Measurements from ENCODE around the gene NDUFS4.

NDUFS4 gene

DNA sequence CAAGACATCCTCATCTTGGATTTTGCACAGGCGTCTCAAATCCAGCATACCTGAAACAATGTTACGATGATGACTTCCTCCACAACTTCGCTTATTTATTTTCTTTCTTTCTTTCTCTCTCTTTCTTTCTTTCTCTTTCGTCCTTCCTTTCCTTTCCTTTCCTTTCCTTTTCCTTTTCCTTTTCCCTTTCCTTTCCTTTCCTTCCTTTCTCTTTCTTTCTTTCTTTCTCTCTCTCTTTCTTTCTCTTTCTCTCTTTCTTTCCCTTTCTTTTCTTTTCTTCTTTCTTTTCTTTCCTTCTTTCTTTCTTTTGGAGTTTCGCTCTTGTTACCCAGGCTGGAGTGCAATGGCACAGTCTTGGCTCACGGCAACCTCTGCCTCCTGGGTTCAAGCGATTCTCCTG lies 20.1 kb downstream of the NDUFS4 start:
- no peak overlapping the region for H3K4me3 ChIP-seq (replicated peaks; ENCODE audit: low read depth, low read length)
- TF ChIP-seq, protein P1, sequence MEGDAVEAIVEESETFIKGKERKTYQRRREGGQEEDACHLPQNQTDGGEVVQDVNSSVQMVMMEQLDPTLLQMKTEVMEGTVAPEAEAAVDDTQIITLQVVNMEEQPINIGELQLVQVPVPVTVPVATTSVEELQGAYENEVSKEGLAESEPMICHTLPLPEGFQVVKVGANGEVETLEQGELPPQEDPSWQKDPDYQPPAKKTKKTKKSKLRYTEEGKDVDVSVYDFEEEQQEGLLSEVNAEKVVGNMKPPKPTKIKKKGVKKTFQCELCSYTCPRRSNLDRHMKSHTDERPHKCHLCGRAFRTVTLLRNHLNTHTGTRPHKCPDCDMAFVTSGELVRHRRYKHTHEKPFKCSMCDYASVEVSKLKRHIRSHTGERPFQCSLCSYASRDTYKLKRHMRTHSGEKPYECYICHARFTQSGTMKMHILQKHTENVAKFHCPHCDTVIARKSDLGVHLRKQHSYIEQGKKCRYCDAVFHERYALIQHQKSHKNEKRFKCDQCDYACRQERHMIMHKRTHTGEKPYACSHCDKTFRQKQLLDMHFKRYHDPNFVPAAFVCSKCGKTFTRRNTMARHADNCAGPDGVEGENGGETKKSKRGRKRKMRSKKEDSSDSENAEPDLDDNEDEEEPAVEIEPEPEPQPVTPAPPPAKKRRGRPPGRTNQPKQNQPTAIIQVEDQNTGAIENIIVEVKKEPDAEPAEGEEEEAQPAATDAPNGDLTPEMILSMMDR (IDR thresholded peaks at IDR 0.05; ENCODE audit: low read depth, low read length, missing control alignments): no peak
- DNase-seq (ENCODE audit: extremely low read depth, low read depth): no peak

DNA sequence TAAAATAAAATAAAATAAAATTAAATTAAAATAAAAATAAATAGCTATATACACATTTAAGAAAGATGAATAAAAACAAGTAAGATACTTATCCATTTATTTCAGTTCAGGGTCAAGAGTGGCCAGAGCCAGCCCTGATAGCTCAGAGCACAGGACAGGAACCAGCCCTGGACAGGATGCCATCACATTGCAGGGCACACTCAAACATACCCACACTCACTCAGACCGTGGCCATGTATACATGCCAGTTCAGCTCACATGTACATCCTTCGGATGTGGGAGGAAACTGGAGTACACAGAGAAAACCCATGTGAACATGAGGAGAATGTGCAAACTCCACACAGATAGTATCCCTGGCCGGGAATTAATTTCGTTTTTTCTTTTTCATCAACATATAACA lies 21.8 kb downstream of the NDUFS4 start:
- no peak overlapping the region for H3K4me3 ChIP-seq (replicated peaks; ENCODE audit: low read depth, low read length)
- TF ChIP-seq, protein P1 (IDR thresholded peaks at IDR 0.05; ENCODE audit: low read depth, low read length, missing control alignments): no peak

DNA sequence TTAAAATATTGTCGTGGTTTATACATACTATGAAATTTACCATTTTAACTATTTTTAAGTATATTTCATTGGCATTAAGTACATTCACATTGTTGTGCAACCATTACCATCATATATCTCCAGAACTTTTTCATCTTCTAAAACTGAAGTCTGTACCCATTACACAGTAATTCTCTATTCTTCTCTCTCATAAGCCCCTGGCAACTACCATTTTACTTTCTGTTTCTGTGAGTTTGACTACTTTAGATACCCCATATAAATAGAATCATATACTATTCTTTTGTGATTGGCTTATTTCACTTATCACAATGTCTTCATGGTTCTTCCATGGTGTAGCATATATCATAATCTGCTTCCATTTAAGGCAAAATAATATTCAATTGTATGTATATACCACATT lies 30.3 kb downstream of the NDUFS4 start:
- DNase-seq (ENCODE audit: extremely low read depth, low read depth): no peak
- no peak overlapping the region for H3K4me3 ChIP-seq (replicated peaks; ENCODE audit: low read depth, low read length)
- TF ChIP-seq, protein P1 (IDR thresholded peaks at IDR 0.05; ENCODE audit: low read depth, low read length, missing control alignments): no peak

More for the DNA sequence above, 21.8 kb downstream of the NDUFS4 start:
- DNase-seq (ENCODE audit: extremely low read depth, low read depth): no peak

DNA sequence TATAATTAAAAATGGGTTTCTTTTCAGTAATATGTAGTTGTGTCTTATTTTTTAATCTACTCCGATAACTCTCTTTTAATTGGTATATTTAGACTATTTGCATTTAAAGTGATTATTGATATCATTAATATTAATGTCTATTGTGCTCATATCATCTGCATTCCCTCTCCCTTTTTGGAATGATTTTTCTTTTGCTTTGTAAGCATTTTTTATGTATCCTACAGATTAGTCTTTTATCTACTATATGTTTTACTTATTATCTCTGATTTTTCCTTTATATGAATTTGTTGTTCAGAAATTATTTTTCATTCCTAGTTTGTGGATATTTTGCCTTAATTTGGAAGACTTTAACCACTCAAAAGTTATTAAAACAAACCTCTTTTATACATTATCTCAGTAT lies 34.0 kb downstream of the NDUFS4 start:
- DNase-seq (ENCODE audit: extremely low read depth, low read depth): no peak
- H3K4me3 ChIP-seq (replicated peaks; ENCODE audit: low read depth, low read length): no peak overlapping the region
- TF ChIP-seq, protein P1 (IDR thresholded peaks at IDR 0.05; ENCODE audit: low read depth, low read length, missing control alignments): no peak

DNA sequence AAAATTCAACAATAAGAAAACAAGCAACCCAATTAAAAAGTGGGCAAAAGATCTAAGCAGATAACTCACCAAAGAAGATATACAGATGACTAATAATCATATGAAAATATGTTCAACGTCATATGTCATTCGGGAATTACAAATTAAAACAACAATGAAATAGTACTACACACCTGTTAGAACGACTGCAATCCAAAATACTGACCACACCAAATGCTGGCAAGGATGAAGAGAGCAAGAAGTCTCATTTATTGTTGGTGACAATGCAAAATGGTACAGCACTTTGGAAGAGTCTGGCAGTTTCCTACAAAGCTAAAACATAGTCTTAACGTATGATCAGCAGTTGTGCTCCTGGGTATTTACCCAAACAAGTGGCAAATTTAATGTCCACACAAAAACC lies 37.5 kb downstream of the NDUFS4 start:
- DNase-seq (ENCODE audit: extremely low read depth, low read depth): no peak
- no peak overlapping the region for H3K4me3 ChIP-seq (replicated peaks; ENCODE audit: low read depth, low read length)
- TF ChIP-seq, protein P1 (IDR thresholded peaks at IDR 0.05; ENCODE audit: low read depth, low read length, missing control alignments): no peak

DNA sequence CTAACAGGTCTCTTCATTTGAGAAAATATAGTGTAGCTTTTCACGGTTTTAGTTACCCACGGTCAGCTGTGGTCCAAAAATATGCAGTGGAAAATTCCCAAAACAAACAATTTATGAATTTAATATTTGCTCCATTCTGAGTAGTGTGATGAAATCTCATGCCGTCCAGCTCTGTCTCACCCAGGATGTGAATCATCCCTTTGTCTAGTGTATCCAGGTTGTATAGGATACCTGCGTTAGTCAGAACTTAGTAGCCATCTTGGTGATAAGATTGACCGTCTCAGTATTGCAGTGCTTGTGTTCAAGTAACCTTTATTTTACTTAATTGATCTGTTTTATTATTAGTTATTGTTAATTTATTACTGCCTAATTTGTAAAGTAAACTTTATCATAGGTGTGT lies 41.1 kb downstream of the NDUFS4 start:
- H3K4me3 ChIP-seq (replicated peaks; ENCODE audit: low read depth, low read length): no peak overlapping the region
- DNase-seq (ENCODE audit: extremely low read depth, low read depth): no peak
- TF ChIP-seq, protein P1 (IDR thresholded peaks at IDR 0.05; ENCODE audit: low read depth, low read length, missing control alignments): no peak

DNA sequence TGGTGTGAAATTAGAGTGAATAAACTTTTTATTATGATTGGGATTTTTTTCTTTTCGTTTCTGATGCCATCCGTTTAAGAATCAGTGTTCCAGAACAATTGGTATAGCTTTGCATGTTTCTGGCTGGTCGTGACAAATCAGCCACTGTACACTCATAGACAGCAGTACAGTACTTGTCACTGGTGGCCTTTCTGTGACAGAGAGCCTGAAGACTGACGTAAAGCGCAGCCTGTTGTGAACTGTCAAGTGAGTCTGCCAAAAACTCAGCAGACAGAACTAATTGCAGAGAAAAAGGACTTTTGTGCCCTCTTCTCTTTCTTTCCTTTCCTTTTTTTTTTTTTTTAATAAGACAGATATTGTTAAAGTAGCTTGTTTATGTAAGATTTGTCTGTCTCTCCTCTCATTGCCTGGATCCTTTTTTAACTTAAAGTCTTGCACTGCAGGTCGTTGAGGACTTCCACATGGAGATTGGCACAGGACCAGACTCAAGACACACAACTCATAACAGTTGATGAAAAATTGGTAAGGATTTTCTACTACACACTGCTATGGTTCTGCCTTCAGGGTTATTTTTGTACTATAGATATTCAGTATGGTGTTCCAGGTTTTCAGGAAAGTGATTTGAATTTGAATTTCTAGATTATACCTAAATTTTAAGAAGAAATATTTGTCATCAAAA lies 42.7 kb downstream of the NDUFS4 start:
- no peak for DNase-seq (ENCODE audit: extremely low read depth, low read depth)
- no peak overlapping the region for H3K4me3 ChIP-seq (replicated peaks; ENCODE audit: low read depth, low read length)
- TF ChIP-seq, protein P1 (IDR thresholded peaks at IDR 0.05; ENCODE audit: low read depth, low read length, missing control alignments): no peak
